ENCODE measurements around the gene AMACR. TPM values are rescaled to one million over a fixed set of nuclear protein-coding genes. Genes with fewer than 3 reads are reported as not detected.

AMACR gene
- total RNA-seq, 1 donor from 2014 or later, result 12.2 TPM

DNA sequence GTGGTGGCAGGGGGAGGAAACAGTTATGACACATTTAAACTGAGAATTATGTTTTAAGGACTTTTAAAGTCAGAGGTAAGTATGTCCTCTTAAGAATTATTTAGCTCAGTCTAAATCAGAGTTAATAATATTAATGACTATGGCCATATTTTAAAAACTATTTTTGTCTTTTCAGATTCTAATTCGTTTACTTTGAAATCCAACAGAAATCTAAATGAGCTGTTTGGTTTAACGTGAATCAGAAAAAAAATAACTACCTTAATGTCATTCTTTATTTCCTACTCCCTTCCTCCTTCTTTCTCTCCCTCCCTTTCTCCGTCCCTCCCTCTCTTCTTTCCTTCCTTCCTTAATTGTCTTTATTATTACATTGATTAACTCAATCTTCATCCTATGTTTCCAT, 20.5 kb upstream of the AMACR start:
- intact Hi-C loops (cut with DNase I), result no loop called here
- no peaks in the 10 kb centered on the region for H3K4me1 ChIP-seq
- no peak overlapping the region for H3K27ac ChIP-seq
- no peak overlapping the region for H3K4me3 ChIP-seq
- no peaks in the 10 kb centered on the region for H3K36me3 ChIP-seq
- DNase-seq, result no peak
- TF ChIP-seq, protein P1, sequence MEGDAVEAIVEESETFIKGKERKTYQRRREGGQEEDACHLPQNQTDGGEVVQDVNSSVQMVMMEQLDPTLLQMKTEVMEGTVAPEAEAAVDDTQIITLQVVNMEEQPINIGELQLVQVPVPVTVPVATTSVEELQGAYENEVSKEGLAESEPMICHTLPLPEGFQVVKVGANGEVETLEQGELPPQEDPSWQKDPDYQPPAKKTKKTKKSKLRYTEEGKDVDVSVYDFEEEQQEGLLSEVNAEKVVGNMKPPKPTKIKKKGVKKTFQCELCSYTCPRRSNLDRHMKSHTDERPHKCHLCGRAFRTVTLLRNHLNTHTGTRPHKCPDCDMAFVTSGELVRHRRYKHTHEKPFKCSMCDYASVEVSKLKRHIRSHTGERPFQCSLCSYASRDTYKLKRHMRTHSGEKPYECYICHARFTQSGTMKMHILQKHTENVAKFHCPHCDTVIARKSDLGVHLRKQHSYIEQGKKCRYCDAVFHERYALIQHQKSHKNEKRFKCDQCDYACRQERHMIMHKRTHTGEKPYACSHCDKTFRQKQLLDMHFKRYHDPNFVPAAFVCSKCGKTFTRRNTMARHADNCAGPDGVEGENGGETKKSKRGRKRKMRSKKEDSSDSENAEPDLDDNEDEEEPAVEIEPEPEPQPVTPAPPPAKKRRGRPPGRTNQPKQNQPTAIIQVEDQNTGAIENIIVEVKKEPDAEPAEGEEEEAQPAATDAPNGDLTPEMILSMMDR (IDR thresholded peaks at IDR 0.05), result no peak
- H3K9me3 ChIP-seq, result no peaks in the 10 kb centered on the region
- no peak for ATAC-seq
- H3K27me3 ChIP-seq (ENCODE audit: low read depth), result no peaks in the 10 kb centered on the region

GRCh38 chr5:34026089-34026761, 18.4 kb upstream of the AMACR start:
- no peaks in the 10 kb centered on the region for H3K4me1 ChIP-seq
- TF ChIP-seq, protein P1 (IDR thresholded peaks at IDR 0.05), result no peak
- no peaks in the 10 kb centered on the region for H3K36me3 ChIP-seq
- no peaks in the 10 kb centered on the region for H3K27me3 ChIP-seq (ENCODE audit: low read depth)
- DNase-seq, result no peak
- no peak overlapping the region for H3K27ac ChIP-seq
- H3K9me3 ChIP-seq, result no peaks in the 10 kb centered on the region
- H3K4me3 ChIP-seq, result no peak overlapping the region
- intact Hi-C loops (cut with DNase I), result no loop called here
- no peak for ATAC-seq

DNA sequence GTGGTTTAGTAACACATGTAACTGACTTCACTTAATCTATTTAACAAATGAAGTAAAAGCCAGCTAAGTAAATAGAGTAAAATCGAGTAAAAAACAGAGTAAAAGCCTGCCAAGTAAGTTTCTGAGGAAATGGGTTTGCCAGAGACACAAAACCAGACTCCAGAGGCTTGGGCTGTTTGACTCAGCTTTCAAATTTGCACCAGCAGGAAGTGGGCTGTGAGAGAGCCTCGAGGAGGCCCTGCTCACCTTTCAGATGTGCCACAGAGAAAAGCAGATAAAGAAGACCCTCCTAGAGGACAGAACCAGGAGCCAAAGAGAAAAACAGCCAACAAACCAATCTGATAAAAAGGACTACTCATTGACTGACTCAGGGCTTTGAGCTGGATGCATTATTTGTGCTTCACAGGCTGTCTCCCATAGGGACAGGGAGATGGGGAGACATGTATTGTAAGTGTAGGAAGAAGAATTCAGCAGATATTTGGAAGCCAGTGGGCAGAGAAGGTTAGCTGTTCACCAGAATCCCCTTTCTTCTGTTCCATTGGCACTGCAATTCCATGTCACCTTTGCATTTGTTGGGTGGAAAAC, 14.4 kb upstream of the AMACR start:
- DNase-seq (no peak), ATAC-seq (no peak)
- H3K27me3 ChIP-seq (ENCODE audit: low read depth), result no peaks in the 10 kb centered on the region
- H3K9me3 ChIP-seq, result no peaks in the 10 kb centered on the region
- no peaks in the 10 kb centered on the region for H3K4me1 ChIP-seq
- peaks cover 10% of the 10 kb centered on the region for H3K36me3 ChIP-seq
- TF ChIP-seq, protein P1 (IDR thresholded peaks at IDR 0.05), result no peak
- intact Hi-C loops (cut with DNase I), result no loop called here
- no peak overlapping the region for H3K4me3 ChIP-seq
- H3K27ac ChIP-seq, result no peak overlapping the region

DNA sequence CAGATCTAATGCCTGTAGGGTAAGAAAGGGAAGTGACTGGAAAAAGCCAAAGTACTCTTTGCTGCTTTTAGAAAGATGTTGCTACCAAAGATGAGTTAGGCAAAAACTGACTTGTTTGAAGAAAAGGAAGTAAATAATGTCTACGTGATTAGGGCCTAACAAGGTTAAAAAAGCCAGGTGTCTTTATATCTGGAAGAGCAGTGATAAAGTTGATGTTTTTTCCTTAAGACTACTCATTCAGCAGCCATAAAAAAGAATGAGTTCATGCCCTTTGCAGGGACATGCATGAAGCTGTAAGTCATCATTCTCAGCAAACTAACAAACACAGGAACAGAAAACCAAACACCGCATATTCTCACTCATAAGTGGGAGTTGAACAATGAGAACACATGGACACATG, 13.5 kb upstream of the AMACR start:
- TF ChIP-seq, protein P1 (IDR thresholded peaks at IDR 0.05), result no peak
- Histone ChIP-seq H3K27ac (no peak overlapping the region), H3K36me3 (peaks cover 10% of the 10 kb centered on the region), H3K27me3 (ENCODE audit: low read depth) (no peaks in the 10 kb centered on the region), H3K4me3 (no peak overlapping the region), H3K9me3 (no peaks in the 10 kb centered on the region), H3K4me1 (no peaks in the 10 kb centered on the region)
- intact Hi-C loops (cut with DNase I), result no loop called here
- DNase-seq (no peak), ATAC-seq (no peak)

- no peak for DNase-seq
Observed at GRCh38 chr5:34020726-34021125, 12.9 kb upstream of the AMACR start.

More at GRCh38 chr5:34020726-34021125, 12.9 kb upstream of the AMACR start:
- H3K27me3 ChIP-seq (ENCODE audit: low read depth), result no peaks in the 10 kb centered on the region
- intact Hi-C loops (cut with DNase I), result no loop called here
- TF ChIP-seq, protein P1 (IDR thresholded peaks at IDR 0.05), result no peak
- peaks cover 10% of the 10 kb centered on the region for H3K36me3 ChIP-seq
- no peaks in the 10 kb centered on the region for H3K9me3 ChIP-seq
- H3K27ac ChIP-seq, result no peak overlapping the region
- no peaks in the 10 kb centered on the region for H3K4me1 ChIP-seq
- ATAC-seq, result no peak
- H3K4me3 ChIP-seq, result no peak overlapping the region

All from lower lobe of right lung (tissue), 2 donors.